NCI-H345 (cell line): ENCODE results near the gene CHID1.

ENCODE experiments used
- DNase-seq: peaks from one replicate; lab custom pipeline; 2025; lab: John Stamatoyannopoulos, UW

The CHID1 gene

DNA sequence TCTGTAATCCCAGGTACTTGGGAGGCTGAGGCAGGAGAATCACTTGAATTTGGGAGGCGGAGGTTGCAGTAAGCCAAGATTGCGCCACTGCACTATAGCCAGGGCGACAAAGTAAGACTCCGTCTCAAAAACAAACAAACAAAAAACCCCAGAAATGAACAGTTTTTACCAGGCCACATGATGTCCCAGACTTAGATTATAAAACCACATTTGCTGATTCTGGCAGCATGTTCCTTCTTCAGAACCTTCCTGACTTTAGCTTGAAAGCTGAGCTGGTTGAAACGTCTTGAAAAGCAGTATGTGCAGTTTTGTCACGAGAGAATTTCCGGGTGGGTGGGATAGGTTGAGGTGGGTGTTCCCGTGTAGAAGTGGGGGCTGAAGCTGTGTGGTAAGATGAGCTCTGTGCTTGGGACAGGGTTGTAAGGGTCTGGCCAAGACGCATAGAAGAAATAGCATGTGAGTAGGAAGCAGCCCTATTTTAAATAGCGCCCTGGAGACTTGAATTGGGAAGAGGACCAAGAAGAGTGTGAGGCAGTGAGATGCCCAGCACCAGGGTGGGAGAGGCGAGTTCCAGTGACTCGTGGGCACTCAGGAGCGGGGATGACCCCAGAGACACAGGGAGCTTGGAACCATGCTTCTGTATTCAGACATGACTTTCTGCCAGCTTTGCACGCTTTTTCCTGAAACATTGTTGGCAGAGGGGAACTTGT lies 22.7 kb upstream of the CHID1 start:
- DNase-seq: no peak

DNA sequence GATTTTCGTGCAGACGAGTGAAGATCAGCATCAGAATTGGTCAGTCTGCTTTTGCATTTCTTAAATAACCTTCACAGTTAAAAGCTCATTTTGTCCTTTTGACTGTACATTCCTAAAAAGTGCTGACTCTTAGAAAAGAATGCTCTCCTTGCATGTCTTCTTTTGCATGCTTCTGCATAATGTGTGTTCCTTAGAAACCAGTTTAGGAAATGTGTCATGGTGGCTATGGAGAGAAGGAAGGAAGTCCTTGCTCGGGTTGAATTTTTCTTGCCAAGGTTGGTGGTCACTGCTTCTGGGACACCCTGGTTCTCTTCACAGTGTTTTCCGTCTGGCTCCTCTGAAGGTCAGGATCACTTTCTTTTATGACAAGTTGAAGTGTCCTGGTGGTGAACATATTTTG lies 21.8 kb upstream of the CHID1 start:
- DNase-seq: no peak

DNA sequence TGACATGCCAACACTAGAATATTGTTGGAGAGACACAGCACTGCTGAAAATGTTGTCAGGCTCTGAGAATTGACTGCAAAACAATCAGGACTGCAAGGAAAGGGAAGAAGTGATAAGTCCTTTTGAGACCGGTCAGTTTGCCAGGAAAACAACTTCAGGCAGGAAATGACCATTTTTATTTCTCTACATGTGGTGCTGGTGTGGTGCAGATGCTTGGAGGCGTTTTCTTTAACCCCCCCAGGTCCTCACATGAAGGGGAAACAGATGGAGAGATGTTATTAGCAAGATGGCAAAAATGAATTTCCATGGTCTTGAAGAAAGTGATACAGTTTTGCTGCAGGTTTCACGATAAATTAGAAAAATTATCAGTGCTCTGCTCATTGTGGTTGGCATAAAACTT lies 20.8 kb upstream of the CHID1 start:
- no peak for DNase-seq

DNA sequence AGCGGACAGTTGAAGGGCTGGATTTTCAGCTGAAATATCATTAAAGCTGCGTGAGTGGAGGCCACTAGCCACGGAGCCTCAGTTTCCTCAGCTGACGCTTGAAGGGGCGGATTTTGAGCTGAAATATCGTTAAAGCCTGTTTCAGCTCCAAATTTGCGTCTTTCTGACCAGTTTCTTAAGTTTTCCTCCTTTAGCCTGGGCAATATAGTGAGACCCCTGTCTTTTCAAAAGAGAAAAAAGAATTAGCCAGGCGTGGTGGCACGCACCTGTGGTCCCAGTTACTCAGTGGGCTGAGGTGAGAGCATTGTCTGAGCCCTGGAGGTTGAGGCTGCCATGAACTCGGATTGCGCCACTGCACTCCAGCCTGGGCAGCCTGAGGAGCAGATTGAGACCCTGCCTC lies 18.8 kb upstream of the CHID1 start:
- no peak for DNase-seq

DNA sequence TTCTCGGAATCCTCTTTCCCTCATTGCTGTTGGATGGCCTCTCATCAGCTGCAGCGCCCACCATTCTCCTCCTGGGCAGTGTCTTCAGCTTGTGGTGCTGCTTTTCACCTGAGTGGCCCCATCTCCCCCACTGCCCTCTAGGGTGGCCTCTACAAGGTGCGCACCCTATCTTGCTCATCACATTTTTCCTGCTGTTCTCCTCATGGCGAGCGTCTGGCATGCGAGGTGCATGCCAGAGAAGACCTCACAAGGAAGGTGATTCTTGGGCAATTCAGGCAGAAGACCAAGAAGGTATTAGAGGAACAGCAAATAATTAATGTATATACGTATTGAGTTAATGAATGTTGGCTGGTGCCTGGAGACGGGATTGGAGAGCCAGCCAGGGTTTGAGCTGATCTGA lies 18.2 kb upstream of the CHID1 start:
- DNase-seq: no peak

DNA sequence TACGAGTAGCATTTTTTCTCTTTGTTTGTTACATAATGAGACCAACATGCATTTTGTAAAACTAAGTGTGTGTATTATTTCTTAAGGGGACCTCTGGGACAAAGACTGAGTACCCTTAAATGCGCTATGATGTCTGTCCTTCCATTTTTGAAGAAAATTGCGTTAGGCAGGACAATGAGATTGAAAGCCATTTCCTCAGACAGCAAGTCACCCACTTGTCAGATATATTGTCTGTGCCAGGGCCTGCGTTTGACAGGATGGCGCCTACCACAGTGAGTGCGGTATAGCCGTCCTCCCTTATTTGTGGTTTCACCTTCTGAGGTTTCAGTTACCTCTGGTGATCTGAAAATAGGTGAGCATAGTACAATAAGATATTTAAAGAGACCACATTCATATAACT lies 17.3 kb upstream of the CHID1 start:
- DNase-seq: no peak

DNA sequence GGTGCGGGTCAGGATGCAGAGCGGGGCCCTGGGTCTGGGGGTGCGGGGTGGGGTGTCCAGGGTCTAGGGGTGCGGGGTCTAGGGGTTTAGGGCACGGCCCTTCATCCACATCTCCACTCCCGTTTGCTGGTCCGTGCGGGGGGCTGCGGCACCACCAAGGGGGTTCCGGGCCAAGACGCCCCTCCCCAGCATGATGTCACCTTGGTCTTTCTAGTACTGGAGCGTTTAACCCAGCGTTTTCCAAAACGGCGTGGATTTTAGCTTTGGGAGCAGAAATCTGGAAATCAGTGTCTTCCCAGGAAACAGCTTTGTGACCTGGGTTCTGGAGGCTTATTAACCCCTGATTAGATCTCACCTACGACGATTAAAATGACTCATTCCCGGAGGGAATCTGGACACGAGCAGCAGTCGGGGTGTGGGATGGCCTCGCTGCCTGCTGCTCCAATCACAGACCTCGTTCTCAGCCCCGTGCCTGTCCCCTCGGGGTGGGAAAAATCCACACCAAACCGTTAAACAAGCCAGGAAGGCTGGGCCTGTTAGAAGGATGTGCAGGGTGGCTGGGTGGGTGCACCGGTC lies 15.8 kb upstream of the CHID1 start:
- DNase-seq: no peak

DNA sequence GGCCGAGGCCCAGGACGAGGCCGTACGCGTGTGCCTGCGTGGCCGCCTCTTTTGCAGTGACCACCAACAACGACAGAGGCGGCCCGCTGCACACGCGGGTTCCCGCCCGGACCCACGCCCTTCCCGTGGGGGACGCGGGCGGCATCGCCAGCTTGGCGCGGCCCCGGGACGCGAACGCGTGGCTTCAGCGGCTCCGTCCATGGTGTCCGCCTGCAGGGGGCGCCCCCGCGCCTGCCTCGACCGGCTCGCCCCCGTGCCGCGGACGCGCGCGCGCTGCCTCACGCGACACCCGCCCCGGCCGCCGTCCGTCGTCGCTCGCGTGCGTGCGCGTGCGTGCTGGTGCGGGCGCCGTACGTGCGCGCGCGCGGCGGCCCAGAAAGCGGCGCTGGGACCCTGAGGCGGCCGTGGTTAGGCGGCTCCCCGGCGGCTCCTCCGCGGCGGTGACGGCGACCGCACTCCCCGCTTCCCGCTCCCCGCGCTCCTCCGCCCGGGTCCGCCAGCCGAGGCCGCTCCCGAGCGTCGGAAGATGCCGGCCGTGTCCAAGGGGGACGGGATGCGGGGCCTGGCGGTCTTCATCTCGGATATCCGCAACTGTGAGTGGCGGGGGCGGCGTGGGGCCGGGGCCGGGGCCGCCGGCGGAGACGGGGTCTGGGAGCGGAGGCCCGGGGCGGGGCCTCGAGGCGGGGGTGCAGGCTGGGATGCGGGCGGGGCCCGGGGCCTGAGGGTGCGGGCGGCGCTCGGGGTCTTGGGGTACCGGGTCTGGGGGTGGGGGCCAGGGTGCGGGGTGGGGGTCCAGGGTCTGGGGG lies 15.1 kb upstream of the CHID1 start, which contains the start of gene AP2A2:
AP2A2 (plus strand) TSS at position 375 of the 806 bp plus-strand sequence; CDS start at position 527, 152 bp downstream.
- peak; percentile 94 for DNase-seq

DNA sequence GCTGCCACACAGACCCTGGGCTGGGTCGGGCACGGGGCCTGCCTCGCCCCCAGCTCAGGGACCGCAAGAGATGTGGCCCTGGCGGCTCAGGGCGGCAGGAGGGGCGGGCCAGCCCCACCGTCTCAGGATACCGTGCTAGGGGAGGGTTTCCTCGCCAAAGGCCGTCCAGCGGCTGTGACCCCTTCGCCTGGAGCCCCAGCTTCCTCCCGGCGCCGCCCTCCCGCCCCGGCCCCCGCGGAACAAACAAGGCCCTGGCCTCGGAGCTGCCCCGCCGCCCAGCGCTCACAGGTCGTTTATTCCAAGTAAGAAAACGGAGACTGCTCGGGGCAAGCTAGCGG lies 14.5 kb upstream of the CHID1 start:
- DNase-seq: no peak

DNA sequence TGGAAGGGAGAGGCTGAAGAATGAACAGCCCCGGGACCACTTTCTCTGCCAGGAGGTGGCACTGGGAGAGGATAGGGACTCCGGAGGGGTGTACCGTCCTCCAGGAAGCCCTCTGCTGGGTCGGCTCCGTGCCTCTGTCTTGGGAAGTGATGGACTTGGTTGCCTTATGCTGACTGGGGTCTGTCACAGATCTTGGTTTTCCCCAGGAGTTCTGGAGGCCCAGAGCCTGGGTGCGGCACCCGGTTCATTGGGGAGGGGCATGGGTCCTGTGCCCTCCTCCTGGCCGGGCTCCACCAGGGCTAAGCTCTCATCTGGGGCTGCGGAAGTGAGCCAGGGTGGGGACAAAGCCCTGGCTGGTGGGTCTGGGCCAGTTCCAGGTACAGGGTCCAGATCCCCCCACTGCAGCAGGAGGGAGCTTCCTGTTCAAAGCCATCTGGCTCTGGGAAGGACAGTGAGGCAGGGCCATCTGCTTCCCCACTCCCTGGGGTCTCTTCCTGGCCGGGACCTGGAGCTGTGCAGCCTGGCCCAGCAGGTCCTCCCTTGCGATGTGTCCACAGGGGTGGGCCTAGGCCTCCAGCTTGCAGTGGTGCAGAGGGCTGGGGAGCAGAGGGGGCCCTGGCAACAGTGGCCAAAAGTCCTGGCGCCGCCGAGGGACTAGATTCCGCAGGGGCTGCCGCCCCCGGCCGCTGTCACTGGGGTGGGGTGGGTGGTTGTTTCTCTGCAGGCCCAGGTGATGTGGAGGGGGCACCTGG lies 14.0 kb upstream of the CHID1 start:
- DNase-seq: no peak

DNA sequence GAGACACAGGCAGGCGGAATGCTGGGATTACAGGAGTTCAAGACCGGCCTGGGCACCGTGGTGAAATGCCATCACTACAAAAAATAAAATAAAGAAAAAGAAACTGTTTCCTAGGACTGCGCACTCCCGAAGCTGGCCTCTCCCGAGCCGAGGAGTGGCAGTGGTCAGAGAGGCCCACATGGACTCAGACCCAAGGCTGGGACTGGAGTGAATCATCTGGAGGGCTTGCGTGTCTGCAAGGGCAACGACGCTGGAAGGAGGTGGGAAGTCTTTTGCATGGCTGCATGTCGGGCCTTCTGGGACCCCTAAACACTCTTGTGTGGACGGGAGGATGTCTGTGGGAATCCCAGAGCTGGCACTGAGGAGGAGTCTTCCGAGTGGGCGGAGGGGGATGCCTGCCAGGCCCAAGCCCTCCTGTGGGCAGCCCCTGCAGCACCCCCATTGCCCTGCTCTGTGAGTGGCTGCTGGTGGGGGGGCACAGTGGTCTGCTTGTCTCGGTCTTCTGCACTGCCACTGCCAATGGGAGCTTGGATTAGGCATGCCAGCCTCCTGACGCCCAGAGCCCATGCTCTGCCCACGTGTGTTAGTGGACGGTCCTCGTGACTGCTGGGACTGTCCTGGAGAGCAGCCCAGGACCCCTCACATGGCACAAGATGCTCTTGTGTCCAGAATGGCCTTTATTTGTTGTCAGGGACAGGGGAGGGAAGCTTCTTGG lies 13.2 kb upstream of the CHID1 start:
- no peak for DNase-seq

DNA sequence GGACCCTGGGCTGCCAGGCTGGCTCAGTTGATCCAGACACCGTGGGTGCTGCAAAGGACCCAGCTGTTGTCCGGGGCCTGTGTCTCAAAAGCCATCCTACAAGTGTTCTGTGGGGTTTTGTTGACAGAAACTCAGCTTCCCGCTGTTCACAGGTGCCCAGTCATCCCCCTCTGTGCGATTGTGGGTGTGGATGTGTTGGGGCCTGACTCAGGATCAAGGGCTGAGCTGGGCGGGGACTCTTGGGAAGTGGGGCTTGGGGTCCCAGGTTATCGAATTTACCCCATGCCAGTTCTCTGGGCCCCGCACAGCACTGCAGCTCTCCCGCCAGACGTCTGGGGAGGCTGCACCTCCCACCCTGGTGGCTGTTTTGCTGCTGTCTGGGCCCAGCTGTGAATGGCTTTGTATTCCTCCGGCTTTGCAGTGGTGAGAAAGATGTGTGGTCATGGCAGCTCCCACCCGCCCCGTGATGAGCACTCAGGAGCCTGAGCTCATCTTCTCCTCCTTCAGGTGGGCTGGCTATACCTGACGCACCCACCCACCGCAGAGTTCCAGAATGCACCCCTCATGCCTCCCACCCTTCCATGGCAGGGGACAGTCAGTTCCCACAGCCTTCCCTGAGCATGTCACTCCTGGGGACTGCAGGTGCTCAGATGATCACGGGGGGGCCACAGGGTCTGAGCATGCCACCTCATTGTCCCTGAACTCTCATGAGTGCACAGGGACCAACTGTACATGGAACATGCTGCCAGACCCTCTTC lies 11.5 kb upstream of the CHID1 start:
- DNase-seq: peak; percentile 60

DNA sequence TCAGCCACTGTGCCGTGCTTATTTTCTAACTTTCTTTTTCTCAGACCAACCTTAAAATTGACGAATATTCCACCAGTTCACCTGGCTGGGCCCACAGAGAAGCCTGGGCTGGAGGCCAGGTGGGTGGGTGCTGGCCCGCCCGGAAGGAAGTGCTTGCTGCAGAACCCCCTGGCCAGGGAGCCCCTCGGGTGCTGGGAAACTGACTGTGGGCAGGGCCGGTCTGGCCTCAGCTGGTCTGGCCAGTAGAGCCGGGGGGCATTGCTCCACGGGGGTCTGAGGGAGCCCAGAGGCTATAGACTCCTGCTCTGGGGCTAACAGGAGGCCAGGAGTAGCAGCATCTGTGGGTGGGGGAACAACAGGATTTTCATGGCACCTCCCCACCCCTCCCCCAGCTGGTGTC lies 6.8 kb upstream of the CHID1 start:
- DNase-seq: no peak

DNA sequence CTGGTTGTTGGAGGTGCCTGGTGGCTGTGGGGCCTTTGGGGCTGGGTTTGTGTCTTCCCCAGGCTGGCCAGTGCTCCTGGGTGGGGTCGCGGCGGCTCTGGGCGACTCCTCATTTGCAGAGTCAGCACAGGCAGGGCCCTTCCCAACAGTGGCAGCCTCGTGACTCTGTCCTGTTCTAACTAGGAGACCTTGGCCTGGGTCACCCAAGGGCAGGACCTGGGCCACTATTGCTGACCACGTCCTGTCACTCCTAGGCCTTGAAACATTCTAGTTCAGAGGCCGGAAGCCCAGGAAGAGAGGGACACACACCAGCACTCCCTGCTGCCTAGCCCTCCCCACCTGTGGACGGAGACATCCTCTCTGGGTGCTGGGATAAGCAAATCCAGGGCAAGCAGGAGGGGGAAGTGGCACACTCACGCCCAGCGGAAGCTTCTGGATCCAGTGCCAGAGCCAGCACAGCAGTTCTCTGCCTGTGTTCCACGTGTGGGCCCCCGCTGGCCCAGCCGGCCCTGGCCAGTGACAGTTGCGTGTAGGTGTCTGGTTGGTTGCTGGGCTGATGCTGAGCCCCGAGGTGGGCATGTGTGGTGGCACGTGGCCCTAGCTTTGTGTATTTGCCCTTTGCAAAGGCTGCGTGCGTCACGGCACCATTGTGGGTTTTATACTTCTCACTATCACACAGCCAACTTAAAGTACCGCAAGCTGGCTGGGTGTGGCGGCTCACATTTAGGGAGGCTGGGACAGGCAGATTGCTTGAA lies 4.3 kb upstream of the CHID1 start:
- no peak for DNase-seq

DNA sequence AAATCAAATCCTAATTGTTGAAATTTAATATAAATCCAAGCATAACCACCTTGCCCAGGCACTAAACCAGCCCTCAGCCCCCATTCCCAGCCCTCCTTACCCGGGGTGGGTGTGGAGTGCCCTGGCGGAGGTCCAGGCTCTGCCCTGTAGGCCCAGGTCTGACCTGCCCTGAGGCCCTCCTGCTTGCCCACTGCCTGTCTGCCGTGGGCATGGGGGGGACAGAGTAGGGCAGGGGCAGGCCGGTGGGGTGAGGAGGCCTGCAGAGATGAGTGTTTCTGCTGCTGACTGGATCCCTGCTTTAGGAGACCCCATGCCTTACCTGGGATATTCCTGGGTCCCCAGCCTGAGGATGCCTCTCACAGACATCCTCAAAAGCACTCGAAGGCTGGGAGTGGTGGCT lies 3.6 kb upstream of the CHID1 start:
- DNase-seq: no peak

DNA sequence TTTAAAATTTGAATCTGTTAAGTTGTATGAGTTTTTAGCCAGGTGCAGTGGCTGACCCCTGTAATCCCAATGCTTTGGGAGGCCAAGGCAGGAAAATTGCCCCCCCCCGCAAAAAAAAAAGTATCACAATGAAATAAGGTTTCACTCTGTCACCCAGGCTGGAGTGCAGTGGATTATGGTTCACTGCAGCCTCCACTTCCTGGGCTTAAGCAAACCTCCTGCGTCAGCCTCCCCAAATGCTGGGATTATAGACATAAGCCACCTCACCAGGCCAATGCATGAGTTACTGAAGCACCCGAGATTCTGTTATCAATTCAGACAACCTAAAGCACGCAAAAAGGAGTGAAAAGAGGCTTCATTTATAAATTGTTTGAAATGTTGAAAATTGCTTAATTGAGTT lies 2.4 kb upstream of the CHID1 start:
- DNase-seq: no peak

DNA sequence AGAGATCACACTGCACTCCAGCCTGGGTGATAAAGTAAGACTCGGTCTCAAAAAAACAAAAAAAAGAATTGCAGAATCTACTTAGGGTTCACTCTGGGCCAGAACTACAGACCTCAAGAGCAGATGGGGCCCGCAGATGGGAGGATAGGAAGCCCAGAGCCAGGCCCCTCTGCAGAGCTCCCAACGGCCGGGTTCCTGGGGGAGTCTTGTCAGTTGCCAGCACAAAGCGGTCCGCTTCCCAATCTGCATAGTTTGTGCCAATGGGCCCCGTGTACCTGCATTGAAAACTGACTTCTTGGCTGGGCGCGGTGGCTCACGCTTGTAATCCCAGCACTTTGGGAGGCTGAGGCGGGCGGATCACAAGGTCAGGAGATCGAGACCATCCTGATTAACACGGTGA lies 1.7 kb upstream of the CHID1 start:
- no peak for DNase-seq

DNA sequence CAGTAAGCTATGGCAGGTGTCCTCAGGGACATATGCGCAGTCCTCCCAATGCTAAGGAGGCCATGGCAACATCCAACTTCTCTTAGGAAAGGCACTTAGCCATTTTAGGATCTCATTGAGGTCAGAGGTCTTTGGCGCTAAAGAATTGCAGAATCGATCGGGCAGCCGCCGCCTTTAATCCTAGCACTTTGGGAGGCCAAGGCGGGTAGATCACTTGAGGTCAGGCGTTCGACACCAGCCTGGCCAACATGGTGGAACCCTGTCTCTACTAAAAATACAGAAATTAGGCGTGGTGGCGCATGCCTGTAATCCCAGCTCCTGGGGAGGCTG lies 1.2 kb upstream of the CHID1 start:
- no peak for DNase-seq

DNA sequence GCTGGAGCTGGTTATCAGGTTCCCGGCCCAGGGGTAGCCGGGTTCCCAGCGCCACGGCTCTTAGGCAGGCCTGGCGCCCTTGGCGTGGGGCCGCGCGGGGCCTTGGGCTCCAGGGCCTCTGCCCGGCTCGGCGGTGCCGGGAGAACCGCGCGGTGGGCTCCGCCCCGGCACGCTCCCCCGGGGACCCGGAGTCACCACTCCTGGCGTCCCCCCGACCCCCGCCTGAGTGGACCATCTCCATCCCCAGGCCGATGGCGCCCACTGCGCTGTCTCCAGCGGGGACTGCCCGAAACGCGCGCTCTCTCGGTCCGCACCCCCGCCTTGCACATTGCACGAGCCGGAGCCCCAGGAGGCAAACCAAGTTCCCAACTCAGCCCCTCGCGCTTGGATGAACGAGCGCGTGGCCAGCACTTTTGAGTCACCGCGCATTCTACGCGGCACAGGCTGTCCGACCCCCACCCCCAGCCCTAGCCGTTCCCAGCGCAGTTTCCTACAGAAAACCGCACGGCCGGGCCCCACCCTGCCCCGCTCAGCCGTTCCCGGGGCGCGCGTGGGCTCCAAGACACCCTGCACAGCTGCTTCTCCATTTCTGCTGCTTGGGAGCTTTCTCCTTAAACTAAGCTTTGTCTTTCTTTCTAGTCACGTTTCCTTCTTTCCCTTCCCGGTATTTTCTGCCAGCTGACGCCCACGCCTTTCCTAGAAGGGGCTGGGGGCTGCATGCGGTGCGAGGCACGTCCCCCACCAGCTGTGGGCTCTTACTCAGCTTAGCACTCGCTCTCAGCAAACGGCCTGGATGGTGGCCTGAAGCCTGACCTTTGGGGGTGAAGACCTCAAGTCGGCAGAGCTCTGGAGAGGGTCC lies 650 bp upstream of the CHID1 start:
- peak; percentile 45 for DNase-seq
